ENCODE data around the gene GRB10. TPM values are rescaled to one million over a fixed set of nuclear protein-coding genes. Genes with fewer than 3 reads are reported as not detected.

Gene GRB10
- total and polyA plus RNA-seq, 2 experiments from 2014 or later: 35.0 to 154 TPM

DNA sequence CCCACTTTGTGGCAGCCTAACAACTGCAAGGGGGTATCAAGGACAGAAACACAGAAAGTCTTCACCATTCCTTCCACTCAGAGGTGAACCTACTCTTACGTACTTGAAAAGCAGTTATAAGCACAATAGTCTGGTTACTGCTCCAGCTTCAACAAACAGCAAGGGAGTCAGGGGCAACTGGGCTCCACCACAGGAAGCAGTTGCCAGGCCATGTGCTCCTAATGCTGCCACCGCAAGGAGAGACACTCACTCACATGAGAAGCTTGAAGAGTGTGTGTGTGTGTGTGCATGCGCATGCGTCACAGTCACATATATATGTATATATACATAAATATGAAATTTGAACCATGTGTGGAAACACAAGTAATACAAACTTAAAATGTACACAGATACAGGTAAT is 65.5 kb downstream of the GRB10 start:
- no peak overlapping the region for H3K27ac Mint-ChIP-seq
- H3K4me1 ChIP-seq (ENCODE audit: insufficient read depth): peaks cover 15% of the 10 kb centered on the region
- no peaks in the 10 kb centered on the region for H3K36me3 ChIP-seq (ENCODE audit: insufficient read depth)
- H2AFZ ChIP-seq: no peak overlapping the region
- H3K4me3 Mint-ChIP-seq: no peak overlapping the region
- H3K4me3 ChIP-seq: no peak overlapping the region
- H3K36me3 Mint-ChIP-seq (ENCODE audit: low read depth): peaks cover 10% of the 10 kb centered on the region
- H3F3A ChIP-seq (replicated peaks; ENCODE audit: low read depth): no peaks in the 10 kb centered on the region
- no peak overlapping the region for H3K27ac ChIP-seq (ENCODE audit: low read depth)
- peaks cover 43% of the 10 kb centered on the region for H3K4me1 Mint-ChIP-seq
- TF ChIP-seq ZNF331 (CRISPR knock-in tag; IDR thresholded peaks at IDR 0.05; ENCODE audit: low read depth): no peak
- no peak for TF ChIP-seq STAT1 (IDR thresholded peaks at IDR 0.05; ENCODE audit: unreplicated experiment)
- TF ChIP-seq POLR2AphosphoS5 (IDR thresholded peaks at IDR 0.05; ENCODE audit: low read depth): no peak
- TF ChIP-seq, protein P1, sequence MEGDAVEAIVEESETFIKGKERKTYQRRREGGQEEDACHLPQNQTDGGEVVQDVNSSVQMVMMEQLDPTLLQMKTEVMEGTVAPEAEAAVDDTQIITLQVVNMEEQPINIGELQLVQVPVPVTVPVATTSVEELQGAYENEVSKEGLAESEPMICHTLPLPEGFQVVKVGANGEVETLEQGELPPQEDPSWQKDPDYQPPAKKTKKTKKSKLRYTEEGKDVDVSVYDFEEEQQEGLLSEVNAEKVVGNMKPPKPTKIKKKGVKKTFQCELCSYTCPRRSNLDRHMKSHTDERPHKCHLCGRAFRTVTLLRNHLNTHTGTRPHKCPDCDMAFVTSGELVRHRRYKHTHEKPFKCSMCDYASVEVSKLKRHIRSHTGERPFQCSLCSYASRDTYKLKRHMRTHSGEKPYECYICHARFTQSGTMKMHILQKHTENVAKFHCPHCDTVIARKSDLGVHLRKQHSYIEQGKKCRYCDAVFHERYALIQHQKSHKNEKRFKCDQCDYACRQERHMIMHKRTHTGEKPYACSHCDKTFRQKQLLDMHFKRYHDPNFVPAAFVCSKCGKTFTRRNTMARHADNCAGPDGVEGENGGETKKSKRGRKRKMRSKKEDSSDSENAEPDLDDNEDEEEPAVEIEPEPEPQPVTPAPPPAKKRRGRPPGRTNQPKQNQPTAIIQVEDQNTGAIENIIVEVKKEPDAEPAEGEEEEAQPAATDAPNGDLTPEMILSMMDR (conservative IDR thresholded peaks at IDR 0.05; ENCODE audit: low read depth in 2 of 2): no peak
- TF ChIP-seq, protein P2, sequence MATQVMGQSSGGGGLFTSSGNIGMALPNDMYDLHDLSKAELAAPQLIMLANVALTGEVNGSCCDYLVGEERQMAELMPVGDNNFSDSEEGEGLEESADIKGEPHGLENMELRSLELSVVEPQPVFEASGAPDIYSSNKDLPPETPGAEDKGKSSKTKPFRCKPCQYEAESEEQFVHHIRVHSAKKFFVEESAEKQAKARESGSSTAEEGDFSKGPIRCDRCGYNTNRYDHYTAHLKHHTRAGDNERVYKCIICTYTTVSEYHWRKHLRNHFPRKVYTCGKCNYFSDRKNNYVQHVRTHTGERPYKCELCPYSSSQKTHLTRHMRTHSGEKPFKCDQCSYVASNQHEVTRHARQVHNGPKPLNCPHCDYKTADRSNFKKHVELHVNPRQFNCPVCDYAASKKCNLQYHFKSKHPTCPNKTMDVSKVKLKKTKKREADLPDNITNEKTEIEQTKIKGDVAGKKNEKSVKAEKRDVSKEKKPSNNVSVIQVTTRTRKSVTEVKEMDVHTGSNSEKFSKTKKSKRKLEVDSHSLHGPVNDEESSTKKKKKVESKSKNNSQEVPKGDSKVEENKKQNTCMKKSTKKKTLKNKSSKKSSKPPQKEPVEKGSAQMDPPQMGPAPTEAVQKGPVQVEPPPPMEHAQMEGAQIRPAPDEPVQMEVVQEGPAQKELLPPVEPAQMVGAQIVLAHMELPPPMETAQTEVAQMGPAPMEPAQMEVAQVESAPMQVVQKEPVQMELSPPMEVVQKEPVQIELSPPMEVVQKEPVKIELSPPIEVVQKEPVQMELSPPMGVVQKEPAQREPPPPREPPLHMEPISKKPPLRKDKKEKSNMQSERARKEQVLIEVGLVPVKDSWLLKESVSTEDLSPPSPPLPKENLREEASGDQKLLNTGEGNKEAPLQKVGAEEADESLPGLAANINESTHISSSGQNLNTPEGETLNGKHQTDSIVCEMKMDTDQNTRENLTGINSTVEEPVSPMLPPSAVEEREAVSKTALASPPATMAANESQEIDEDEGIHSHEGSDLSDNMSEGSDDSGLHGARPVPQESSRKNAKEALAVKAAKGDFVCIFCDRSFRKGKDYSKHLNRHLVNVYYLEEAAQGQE (IDR thresholded peaks at IDR 0.05; ENCODE audit: unreplicated experiment): no peak
- TF ChIP-seq, protein P3, sequence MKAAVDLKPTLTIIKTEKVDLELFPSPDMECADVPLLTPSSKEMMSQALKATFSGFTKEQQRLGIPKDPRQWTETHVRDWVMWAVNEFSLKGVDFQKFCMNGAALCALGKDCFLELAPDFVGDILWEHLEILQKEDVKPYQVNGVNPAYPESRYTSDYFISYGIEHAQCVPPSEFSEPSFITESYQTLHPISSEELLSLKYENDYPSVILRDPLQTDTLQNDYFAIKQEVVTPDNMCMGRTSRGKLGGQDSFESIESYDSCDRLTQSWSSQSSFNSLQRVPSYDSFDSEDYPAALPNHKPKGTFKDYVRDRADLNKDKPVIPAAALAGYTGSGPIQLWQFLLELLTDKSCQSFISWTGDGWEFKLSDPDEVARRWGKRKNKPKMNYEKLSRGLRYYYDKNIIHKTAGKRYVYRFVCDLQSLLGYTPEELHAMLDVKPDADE (IDR thresholded peaks at IDR 0.05): no peak
- no peak for TF ChIP-seq ZNF114 (CRISPR knock-in tag; IDR thresholded peaks at IDR 0.05)
- no peak for TF ChIP-seq JUNB (IDR thresholded peaks at IDR 0.05; ENCODE audit: unreplicated experiment)
- TF ChIP-seq NANOG (IDR thresholded peaks at IDR 0.05; ENCODE audit: borderline replicate concordance): no peak
- TF ChIP-seq, protein P4, sequence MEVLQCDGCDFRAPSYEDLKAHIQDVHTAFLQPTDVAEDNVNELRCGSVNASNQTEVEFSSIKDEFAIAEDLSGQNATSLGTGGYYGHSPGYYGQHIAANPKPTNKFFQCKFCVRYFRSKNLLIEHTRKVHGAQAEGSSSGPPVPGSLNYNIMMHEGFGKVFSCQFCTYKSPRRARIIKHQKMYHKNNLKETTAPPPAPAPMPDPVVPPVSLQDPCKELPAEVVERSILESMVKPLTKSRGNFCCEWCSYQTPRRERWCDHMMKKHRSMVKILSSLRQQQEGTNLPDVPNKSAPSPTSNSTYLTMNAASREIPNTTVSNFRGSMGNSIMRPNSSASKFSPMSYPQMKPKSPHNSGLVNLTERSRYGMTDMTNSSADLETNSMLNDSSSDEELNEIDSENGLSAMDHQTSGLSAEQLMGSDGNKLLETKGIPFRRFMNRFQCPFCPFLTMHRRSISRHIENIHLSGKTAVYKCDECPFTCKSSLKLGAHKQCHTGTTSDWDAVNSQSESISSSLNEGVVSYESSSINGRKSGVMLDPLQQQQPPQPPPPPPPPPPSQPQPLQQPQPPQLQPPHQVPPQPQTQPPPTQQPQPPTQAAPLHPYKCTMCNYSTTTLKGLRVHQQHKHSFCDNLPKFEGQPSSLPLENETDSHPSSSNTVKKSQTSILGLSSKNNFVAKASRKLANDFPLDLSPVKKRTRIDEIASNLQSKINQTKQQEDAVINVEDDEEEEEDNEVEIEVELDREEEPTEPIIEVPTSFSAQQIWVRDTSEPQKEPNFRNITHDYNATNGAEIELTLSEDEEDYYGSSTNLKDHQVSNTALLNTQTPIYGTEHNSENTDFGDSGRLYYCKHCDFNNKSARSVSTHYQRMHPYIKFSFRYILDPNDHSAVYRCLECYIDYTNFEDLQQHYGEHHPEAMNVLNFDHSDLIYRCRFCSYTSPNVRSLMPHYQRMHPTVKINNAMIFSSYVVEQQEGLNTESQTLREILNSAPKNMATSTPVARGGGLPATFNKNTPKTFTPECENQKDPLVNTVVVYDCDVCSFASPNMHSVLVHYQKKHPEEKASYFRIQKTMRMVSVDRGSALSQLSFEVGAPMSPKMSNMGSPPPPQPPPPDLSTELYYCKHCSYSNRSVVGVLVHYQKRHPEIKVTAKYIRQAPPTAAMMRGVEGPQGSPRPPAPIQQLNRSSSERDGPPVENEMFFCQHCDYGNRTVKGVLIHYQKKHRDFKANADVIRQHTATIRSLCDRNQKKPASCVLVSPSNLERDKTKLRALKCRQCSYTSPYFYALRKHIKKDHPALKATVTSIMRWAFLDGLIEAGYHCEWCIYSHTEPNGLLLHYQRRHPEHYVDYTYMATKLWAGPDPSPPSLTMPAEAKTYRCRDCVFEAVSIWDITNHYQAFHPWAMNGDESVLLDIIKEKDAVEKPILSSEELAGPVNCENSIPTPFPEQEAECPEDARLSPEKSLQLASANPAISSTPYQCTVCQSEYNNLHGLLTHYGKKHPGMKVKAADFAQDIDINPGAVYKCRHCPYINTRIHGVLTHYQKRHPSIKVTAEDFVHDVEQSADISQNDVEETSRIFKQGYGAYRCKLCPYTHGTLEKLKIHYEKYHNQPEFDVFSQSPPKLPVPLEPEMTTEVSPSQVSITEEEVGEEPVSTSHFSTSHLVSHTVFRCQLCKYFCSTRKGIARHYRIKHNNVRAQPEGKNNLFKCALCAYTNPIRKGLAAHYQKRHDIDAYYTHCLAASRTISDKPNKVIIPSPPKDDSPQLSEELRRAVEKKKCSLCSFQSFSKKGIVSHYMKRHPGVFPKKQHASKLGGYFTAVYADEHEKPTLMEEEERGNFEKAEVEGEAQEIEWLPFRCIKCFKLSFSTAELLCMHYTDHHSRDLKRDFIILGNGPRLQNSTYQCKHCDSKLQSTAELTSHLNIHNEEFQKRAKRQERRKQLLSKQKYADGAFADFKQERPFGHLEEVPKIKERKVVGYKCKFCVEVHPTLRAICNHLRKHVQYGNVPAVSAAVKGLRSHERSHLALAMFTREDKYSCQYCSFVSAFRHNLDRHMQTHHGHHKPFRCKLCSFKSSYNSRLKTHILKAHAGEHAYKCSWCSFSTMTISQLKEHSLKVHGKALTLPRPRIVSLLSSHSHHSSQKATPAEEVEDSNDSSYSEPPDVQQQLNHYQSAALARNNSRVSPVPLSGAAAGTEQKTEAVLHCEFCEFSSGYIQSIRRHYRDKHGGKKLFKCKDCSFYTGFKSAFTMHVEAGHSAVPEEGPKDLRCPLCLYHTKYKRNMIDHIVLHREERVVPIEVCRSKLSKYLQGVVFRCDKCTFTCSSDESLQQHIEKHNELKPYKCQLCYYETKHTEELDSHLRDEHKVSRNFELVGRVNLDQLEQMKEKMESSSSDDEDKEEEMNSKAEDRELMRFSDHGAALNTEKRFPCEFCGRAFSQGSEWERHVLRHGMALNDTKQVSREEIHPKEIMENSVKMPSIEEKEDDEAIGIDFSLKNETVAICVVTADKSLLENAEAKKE (CRISPR knock-in tag; IDR thresholded peaks at IDR 0.05): no peak
- no peak for TF ChIP-seq EZH2phosphoT487 (IDR thresholded peaks at IDR 0.05; ENCODE audit: unreplicated experiment)
- TF ChIP-seq CREB1 (CRISPR knock-in tag; IDR thresholded peaks at IDR 0.05; ENCODE audit: low read depth): no peak
- H3K9me3 Mint-ChIP-seq: no peaks in the 10 kb centered on the region; the same call in 2 of the 3 replicates
- ATAC-seq: no peak
- no peak overlapping the region for H3K4me2 ChIP-seq
- no peaks in the 10 kb centered on the region for H3K27me3 ChIP-seq (ENCODE audit: insufficient read depth)
- H3K9me2 ChIP-seq (ENCODE audit: insufficient read depth): peaks cover 13% of the 10 kb centered on the region; the same call in 1 of the 2 replicates
- peaks cover 8% of the 10 kb centered on the region for H3K27me3 Mint-ChIP-seq (ENCODE audit: insufficient read depth, low read depth, poor library complexity)
- H3K79me2 ChIP-seq (replicated peaks; ENCODE audit: insufficient read depth): peaks cover 97% of the 10 kb centered on the region
- no peak for DNase-seq (ENCODE audit: low spot score)
- peaks cover 41% of the 10 kb centered on the region for H4K20me1 ChIP-seq (replicated peaks; ENCODE audit: insufficient read depth)

Data from GM23338 (cell line).